Neuronal stem cell (in vitro differentiated cells): ENCODE data around the gene CATSPER3.

Source experiments
- DNase-seq: peaks from one replicate; pipeline ENCODE4 v3.0.0-alpha.2; 2013; ENCODE audit warnings: low spot score
- H2AFZ ChIP-seq: one replicate; pipeline ENCODE4 v1.6.1; 2013; ENCODE audit warnings: mild to moderate bottlenecking, low read length, inconsistent platforms
- H2AK5ac ChIP-seq: 2 replicates; pipeline ENCODE4 v1.6.1; 2013; ENCODE audit warnings: low read depth, mild to moderate bottlenecking, inconsistent platforms, low read length, moderate library complexity, mixed read lengths
- H2BK120ac ChIP-seq: 2 replicates; pipeline ENCODE4 v1.6.1; 2013; ENCODE audit warnings: low read depth, mild to moderate bottlenecking, inconsistent platforms, low read length, moderate library complexity, mixed read lengths
- H2BK12ac ChIP-seq: one replicate; pipeline ENCODE4 v1.6.1; 2013; ENCODE audit warnings: low read length, inconsistent platforms
- H2BK15ac ChIP-seq: 2 replicates; pipeline ENCODE4 v1.6.1; 2013; ENCODE audit warnings: mild to moderate bottlenecking, low read length, inconsistent platforms, mixed read lengths
- H2BK5ac ChIP-seq: one replicate; pipeline ENCODE4 v1.6.1; 2013; ENCODE audit warnings: inconsistent platforms, mild to moderate bottlenecking, low read length, moderate library complexity
- H3K14ac ChIP-seq: one replicate; pipeline ENCODE4 v1.6.1; 2013; ENCODE audit warnings: low read length, inconsistent platforms
- H3K18ac ChIP-seq: 2 replicates; pipeline ENCODE4 v1.6.1; 2013; ENCODE audit warnings: low read length, inconsistent platforms
- H3K23ac ChIP-seq: 2 replicates; pipeline ENCODE4 v1.6.1; 2013; ENCODE audit warnings: low read depth, mild to moderate bottlenecking, mixed read lengths, low read length, inconsistent platforms; ENCODE audit not compliant: poor library complexity
- H3K27ac ChIP-seq: replicated peaks from 3 replicates; pipeline ENCODE4 v1.5.1; 2013; ENCODE audit warnings: low read length, inconsistent platforms
- H3K27me3 ChIP-seq, 3 experiments: 2 replicates each; pipeline ENCODE4 v1.6.1; 2013; ENCODE audit warnings: low read length in 3 of 3, mild to moderate bottlenecking in 2 of 3, inconsistent platforms in 1 of 3, low read depth in 1 of 3, mixed read lengths in 1 of 3, moderate library complexity in 1 of 3; ENCODE audit not compliant: control insufficient read depth in 3 of 3, insufficient read depth in 3 of 3
- H3K36me3 ChIP-seq, 2 donors: replicated peaks in 1 of 2; 2 replicates each; pipeline ENCODE4 v1.6.1; 2013; ENCODE audit warnings: low read length in 2 of 2; ENCODE audit not compliant: control insufficient read depth in 2 of 2, insufficient read depth in 2 of 2
- H3K4ac ChIP-seq: 2 replicates; pipeline ENCODE4 v1.6.1; 2013; ENCODE audit warnings: inconsistent platforms, mild to moderate bottlenecking, low read length, moderate library complexity
- H3K4me1 ChIP-seq, 2 donors: 1 replicate in 1 of 2; 2 replicates in 1 of 2; pipeline ENCODE4 v1.6.1; 2013; ENCODE audit warnings: low read length in 2 of 2, low read depth in 1 of 2; ENCODE audit not compliant: control insufficient read depth in 2 of 2, insufficient read depth in 1 of 2
- H3K4me2 ChIP-seq: one replicate; pipeline ENCODE4 v1.6.1; 2013; ENCODE audit warnings: mild to moderate bottlenecking, low read length, inconsistent platforms; ENCODE audit not compliant: insufficient read depth, poor library complexity, severe bottlenecking
- H3K4me3 ChIP-seq, 2 donors: 2 replicates each; pipeline ENCODE4 v1.5.1; 2013; ENCODE audit warnings: low read length in 2 of 2, mild to moderate bottlenecking in 2 of 2, inconsistent platforms in 1 of 2, moderate library complexity in 1 of 2
- H3K79me1 ChIP-seq: one replicate; pipeline ENCODE4 v1.6.1; 2013; ENCODE audit warnings: low read depth, mild to moderate bottlenecking, inconsistent platforms, low read length, moderate library complexity
- H3K9ac ChIP-seq: one replicate; pipeline ENCODE4 v1.6.1; 2013; ENCODE audit warnings: mild to moderate bottlenecking, low read depth, low read length, inconsistent platforms; ENCODE audit not compliant: poor library complexity
- H3K9me3 ChIP-seq, 2 donors: replicated peaks in 1 of 2; 2 replicates each; pipeline versions ENCODE3 to v1.6.1; 2013; ENCODE audit warnings: low read length in 2 of 2, mild to moderate bottlenecking in 2 of 2, inconsistent platforms in 1 of 2, low read depth in 1 of 2, mixed read lengths in 1 of 2, moderate library complexity in 1 of 2; ENCODE audit not compliant: control insufficient read depth in 2 of 2, insufficient read depth in 1 of 2
- H4K8ac ChIP-seq: one replicate; pipeline ENCODE4 v1.6.1; 2013; ENCODE audit warnings: low read depth, mild to moderate bottlenecking, inconsistent platforms, low read length, moderate library complexity
- H4K91ac ChIP-seq: one replicate; pipeline ENCODE4 v1.6.1; 2013; ENCODE audit warnings: low read length, low read depth, mild to moderate bottlenecking, inconsistent platforms; ENCODE audit not compliant: poor library complexity
- WGBS, 2 donors: extraction: QIAGEN DNeasy Blood & Tissue Kit; methylation state at CpG; one replicate each; pipeline ENCODE4 v1.1.7; 2013; ENCODE audit warnings: missing lambda C conversion rate in 2 of 2, mixed read lengths in 1 of 2; ENCODE audit not compliant: insufficient read length in 2 of 2, insufficient replicate concordance in 1 of 2; ENCODE audit errors: extremely low coverage in 2 of 2; 5-methylcytosine and 5-hydroxymethylcytosine counted together

Gene CATSPER3

GRCh38 chr5:135052511-135053145, 84.9 kb downstream of the CATSPER3 start:
- DNase-seq, result no peak
- no peak overlapping the region for H2BK12ac ChIP-seq
- no peak overlapping the region for H3K18ac ChIP-seq
- H2AK5ac ChIP-seq, result no peak overlapping the region
- H2BK15ac ChIP-seq, result no peak overlapping the region
- no peak overlapping the region for H2BK120ac ChIP-seq
- H4K8ac ChIP-seq, result no peak overlapping the region
- no peak overlapping the region for H3K9ac ChIP-seq
- H2AFZ ChIP-seq, result no peak overlapping the region
- no peak overlapping the region for H3K27ac ChIP-seq
- H3K79me1 ChIP-seq, result no peaks in the 10 kb centered on the region
- H3K4me2 ChIP-seq, result no peak overlapping the region
- H2BK5ac ChIP-seq, result no peak overlapping the region
- H3K36me3 ChIP-seq, result no peaks in the 10 kb centered on the region
- H3K9me3 ChIP-seq, result no peaks in the 10 kb centered on the region
- H3K23ac ChIP-seq, result no peak overlapping the region
- no peak overlapping the region for H3K4ac ChIP-seq
- H3K4me1 ChIP-seq, result peaks cover 0 to 16% of the 10 kb centered on the region in 2 donors
- peaks cover 15 to 89% (median 51%) of the 10 kb centered on the region in 3 experiments for H3K27me3 ChIP-seq
- no peak overlapping the region for H3K14ac ChIP-seq
- no CpG with 5 or more reads among the region's 6 CpGs for WGBS, 2 donors
- no peak overlapping the region for H4K91ac ChIP-seq
- no peak overlapping the region for H3K4me3 ChIP-seq

- H3K4me3 ChIP-seq, result no peak overlapping the region
- H3K79me1 ChIP-seq, result no peaks in the 10 kb centered on the region
- H2AFZ ChIP-seq, result no peak overlapping the region
- H3K18ac ChIP-seq, result no peak overlapping the region
- H3K9ac ChIP-seq, result no peak overlapping the region
- H4K91ac ChIP-seq, result no peak overlapping the region
- H3K27ac ChIP-seq, result no peak overlapping the region
- H3K14ac ChIP-seq, result no peak overlapping the region
- no peak overlapping the region for H2BK12ac ChIP-seq
- H2AK5ac ChIP-seq, result no peak overlapping the region
- H3K4me1 ChIP-seq, result peaks cover 0 to 12% of the 10 kb centered on the region in 2 donors
- H3K9me3 ChIP-seq, result no peaks in the 10 kb centered on the region
- H3K4ac ChIP-seq, result no peak overlapping the region
- no peak overlapping the region for H2BK5ac ChIP-seq
- WGBS, 2 donors, result no CpG with 5 or more reads among the region's 3 CpGs
- H4K8ac ChIP-seq, result no peak overlapping the region
- no peak overlapping the region for H2BK120ac ChIP-seq
- no peaks in the 10 kb centered on the region for H3K36me3 ChIP-seq
- H3K23ac ChIP-seq, result no peak overlapping the region
- no peak for DNase-seq
- no peak overlapping the region for H2BK15ac ChIP-seq
- H3K27me3 ChIP-seq, result peaks cover 15 to 89% (median 48%) of the 10 kb centered on the region in 3 experiments
- no peak overlapping the region for H3K4me2 ChIP-seq
These were observed 85.6 kb downstream of the CATSPER3 start for GRCh38 chr5:135053278-135053677.

GRCh38 chr5:135053989-135054388, 86.3 kb downstream of the CATSPER3 start:
- peaks cover 15 to 89% (median 44%) of the 10 kb centered on the region in 3 experiments for H3K27me3 ChIP-seq
- no peak overlapping the region for H3K14ac ChIP-seq
- no peak overlapping the region for H3K4ac ChIP-seq
- no peak overlapping the region for H2BK12ac ChIP-seq
- no peak overlapping the region for H2BK15ac ChIP-seq
- H2AK5ac ChIP-seq, result no peak overlapping the region
- H2BK120ac ChIP-seq, result no peak overlapping the region
- H3K27ac ChIP-seq, result no peak overlapping the region
- WGBS, 2 donors, result no CpG with 5 or more reads among the region's 8 CpGs
- no peaks in the 10 kb centered on the region for H3K79me1 ChIP-seq
- H3K18ac ChIP-seq, result no peak overlapping the region
- H3K4me1 ChIP-seq, result peaks cover 0 to 5% of the 10 kb centered on the region in 2 donors
- no peak overlapping the region for H2BK5ac ChIP-seq
- no peak overlapping the region for H2AFZ ChIP-seq
- no peaks in the 10 kb centered on the region for H3K9me3 ChIP-seq
- no peak overlapping the region for H3K4me2 ChIP-seq
- no peak overlapping the region for H4K8ac ChIP-seq
- DNase-seq, result no peak
- no peak overlapping the region for H3K23ac ChIP-seq
- no peak overlapping the region for H3K9ac ChIP-seq
- no peak overlapping the region for H4K91ac ChIP-seq
- no peak overlapping the region for H3K4me3 ChIP-seq
- no peaks in the 10 kb centered on the region for H3K36me3 ChIP-seq

GRCh38 chr5:135054546-135054945, 86.8 kb downstream of the CATSPER3 start:
- no peak overlapping the region for H3K4me3 ChIP-seq
- H3K4ac ChIP-seq, result no peak overlapping the region
- H3K4me2 ChIP-seq, result no peak overlapping the region
- no peak overlapping the region for H2AK5ac ChIP-seq
- no peak overlapping the region for H3K18ac ChIP-seq
- no peak overlapping the region for H3K27ac ChIP-seq
- H3K14ac ChIP-seq, result no peak overlapping the region
- no peak overlapping the region for H3K9ac ChIP-seq
- H3K4me1 ChIP-seq, result peaks cover 0 to 5% of the 10 kb centered on the region in 2 donors
- H2BK120ac ChIP-seq, result no peak overlapping the region
- no peak overlapping the region for H2BK15ac ChIP-seq
- H3K9me3 ChIP-seq, result no peaks in the 10 kb centered on the region
- peaks cover 15 to 89% (median 40%) of the 10 kb centered on the region in 3 experiments for H3K27me3 ChIP-seq
- WGBS, 2 donors, result no CpG with 5 or more reads among the region's 2 CpGs
- H2BK12ac ChIP-seq, result no peak overlapping the region
- no peak overlapping the region for H4K8ac ChIP-seq
- no peak for DNase-seq
- H2BK5ac ChIP-seq, result no peak overlapping the region
- H4K91ac ChIP-seq, result no peak overlapping the region
- no peak overlapping the region for H2AFZ ChIP-seq
- H3K23ac ChIP-seq, result no peak overlapping the region
- H3K79me1 ChIP-seq, result no peaks in the 10 kb centered on the region
- no peaks in the 10 kb centered on the region for H3K36me3 ChIP-seq
